ENCODE measurements around the gene SOX5. TPM values are rescaled to one million over a fixed set of nuclear protein-coding genes. Genes with fewer than 3 reads are reported as not detected.
"Not testable (repeated sequence)": the region's sequence is repeated elsewhere in the genome, so short reads cannot be mapped to it uniquely, and the experiment has no call there.

SOX5 gene
- total RNA-seq, 1 donor from 2014 or later, result not detected

DNA sequence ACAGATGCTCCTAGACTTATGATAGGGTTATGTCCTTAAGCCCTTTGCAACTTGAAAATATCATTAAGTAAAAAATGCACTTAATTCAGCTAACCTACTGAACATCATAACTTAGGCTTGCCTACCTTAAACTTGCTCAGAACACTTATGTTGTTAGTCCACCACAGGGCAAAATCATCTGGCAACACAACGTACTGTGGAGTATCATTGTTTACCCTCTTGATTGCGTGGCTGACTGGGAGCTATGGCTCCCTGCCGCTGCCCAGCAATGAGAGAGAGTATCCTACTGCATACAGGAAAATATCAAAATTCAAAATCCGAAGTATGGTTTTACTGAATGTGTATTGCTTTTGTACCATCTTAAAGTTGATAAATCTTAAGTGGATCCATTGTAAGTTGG lies 105.5 kb downstream of the SOX5 start:
- DNase-seq (ENCODE audit: low read depth in 2 of 2), result no peak

DNA sequence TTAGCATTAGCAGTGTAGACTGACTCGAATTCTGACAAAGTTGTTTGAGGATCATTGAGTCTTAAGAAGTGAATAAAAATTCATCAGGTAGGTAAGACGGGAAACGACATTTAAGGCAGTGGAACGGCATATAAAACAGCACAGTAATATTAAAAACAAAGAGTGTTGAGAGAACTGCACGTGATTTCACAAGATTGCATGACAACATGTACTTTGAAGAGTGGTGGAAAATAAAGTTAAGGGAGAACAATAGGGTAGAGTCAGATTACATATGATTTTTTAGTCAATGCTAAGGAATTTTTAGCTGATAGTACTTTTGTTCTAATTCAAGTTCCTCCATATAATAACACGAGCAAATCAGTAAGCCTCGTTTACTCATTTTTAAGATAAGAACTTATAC lies 115.4 kb downstream of the SOX5 start:
- no peak for DNase-seq (ENCODE audit: low read depth in 2 of 2)

DNA sequence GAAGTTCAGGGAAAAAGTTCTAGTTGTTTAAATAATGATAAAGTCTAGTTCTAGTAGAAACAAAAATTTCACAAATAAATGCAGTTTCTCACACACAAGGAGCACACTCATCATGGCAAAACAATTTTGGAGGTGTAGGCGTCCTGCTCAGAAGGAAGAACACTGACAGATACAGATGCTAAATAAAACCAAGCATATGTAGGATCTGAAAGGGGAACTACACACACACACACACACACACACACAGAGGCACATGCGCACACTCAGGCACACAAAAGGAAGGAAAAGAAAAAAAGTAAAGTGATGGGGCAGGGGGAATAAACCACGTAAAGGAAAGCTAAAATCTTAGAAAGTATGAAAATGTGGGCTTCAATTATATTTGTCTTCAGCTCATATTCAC lies 117.7 kb downstream of the SOX5 start:
- DNase-seq (ENCODE audit: low read depth in 2 of 2), result no peak

DNA sequence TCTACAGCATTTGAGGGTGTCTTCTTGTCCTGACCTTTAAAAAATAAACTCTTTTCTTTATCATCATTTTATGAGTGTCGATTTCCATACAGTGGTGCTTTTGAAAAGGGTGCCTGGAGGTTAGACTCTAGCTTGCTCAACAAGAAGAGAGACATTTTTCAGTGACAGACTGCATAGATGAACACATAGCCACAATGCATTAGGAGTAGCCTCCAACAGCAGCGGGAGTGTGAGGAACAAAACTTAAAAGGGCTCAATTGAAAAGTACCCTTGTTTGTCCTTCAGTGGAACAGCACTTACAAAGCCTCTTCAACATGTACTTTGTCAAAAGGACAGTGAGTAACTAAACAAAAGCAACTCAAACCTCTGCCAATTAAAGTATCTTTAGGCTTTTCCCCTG lies 119.3 kb downstream of the SOX5 start:
- DNase-seq (ENCODE audit: low read depth in 2 of 2), result no peak

DNA sequence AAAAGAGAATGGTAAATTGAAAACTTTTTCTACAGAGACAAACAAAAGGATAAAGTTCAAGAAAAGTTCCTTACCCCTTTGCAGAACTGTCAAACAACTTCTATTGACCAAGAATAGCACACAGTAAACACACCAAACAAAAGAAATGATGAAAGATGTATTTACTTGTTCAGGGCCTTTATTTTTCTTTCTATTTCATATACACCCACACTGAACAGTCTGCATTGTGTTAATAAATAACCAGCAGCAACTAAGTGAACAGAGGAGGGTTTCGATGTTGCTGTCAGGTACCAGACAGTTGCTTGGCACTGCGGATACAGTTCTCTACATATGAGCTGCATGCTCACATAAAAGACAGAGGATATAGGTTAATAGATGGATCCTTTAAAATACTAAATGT lies 122.1 kb downstream of the SOX5 start:
- no peak for DNase-seq (ENCODE audit: low read depth in 2 of 2)

DNA sequence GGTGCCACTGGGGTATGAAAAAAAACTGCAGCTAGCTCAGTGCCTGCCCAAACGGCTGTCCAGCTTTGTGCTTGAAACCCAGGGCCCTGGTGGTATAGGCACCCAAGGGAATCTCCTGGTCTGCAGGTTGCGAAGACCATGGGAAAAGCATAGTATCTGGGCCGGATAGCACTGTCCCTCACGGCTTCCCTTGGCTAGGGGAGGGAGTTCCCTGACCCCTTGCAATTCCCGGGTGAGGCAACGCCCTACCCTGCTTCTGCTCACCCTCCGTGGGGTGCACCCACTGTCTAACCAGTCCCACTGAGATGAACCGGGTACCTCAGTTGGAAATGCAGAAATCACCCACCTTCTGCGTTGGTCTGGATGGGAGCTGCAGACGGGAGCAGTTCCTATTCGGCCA lies 124.3 kb downstream of the SOX5 start:
- DNase-seq (ENCODE audit: low read depth in 2 of 2), result not testable (repeated sequence)

DNA sequence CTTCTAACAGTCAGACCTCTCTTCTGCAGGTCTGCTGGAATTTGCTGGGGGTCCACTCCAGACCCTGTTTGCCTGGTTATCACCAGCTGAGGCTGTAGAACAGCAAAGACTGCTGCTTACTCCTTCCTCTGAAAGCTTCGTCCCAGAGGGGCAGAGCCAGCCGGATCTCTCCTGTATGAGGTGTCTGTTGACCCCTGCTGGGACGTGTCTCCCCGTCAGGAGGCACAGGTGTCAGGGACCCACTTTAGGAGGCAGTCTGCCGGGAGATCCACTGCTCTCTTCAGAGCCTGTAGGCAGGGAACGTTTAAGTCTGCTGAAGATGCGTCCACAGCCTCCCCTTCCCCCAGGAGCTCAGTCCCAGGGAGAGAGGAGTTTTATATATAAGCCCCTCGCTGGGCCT lies 125.1 kb downstream of the SOX5 start:
- no peak for DNase-seq (ENCODE audit: low read depth in 2 of 2)

DNA sequence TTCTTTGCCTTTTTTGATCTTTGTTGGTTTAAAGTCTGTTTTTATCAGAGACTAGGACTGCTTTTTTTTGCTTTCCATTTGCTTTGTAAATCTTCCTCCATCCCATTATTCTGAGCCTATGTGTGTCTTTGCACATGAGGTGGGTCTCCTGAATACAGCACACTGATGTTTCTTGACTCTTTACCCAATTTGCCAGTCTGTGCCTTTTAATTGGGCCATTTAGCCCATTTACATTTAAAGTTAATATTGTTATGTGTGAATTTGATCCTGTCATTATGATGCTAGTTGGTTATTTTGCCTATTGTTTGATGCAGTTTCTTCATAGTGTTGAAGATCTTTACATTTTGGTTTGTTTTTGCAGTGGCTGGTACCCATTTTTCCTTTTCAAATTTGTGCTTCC lies 126.6 kb downstream of the SOX5 start:
- DNase-seq (ENCODE audit: low read depth in 2 of 2), result not testable (repeated sequence)

DNA sequence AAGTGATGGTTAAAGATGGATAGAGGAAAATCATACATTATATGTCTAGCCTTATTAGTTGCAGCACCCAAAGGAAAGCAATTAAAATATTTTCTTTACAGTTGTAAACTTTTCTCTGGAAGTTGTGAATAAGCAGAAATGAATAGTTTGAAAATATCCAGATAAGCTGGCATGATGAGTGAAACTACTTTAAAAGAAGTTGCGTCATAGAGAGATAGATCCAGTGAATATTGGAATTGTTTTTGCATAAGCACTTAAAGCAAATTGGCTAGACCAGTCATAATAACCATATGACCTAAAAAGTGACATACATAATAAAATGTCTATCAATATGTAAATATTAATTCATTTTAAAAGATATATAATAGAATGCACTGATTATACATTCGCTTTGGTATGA lies 132.1 kb downstream of the SOX5 start:
- DNase-seq (ENCODE audit: low read depth in 2 of 2), result no peak

DNA sequence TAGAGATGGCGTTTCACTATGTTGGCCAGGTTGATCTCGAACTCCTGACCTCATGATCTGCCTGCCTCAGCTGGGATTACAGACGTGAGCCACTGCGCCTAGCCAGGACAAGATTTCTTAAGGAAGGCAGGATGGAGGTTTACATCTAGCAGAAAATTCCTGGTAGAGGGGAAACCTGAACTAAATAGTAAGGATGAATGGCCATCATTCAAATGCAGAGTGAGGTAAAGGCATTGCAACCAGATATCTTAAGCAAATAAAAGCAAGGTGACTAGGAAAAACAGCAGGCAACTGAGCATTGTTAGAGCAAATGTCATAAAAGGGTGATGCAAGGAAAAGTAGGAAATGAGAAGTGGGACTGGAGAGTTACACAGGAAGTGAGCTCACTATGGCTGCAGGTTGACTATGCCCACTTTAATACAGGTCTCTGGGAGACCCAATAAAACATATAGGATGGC lies 133.0 kb downstream of the SOX5 start:
- no peak for DNase-seq (ENCODE audit: low read depth in 2 of 2)

DNA sequence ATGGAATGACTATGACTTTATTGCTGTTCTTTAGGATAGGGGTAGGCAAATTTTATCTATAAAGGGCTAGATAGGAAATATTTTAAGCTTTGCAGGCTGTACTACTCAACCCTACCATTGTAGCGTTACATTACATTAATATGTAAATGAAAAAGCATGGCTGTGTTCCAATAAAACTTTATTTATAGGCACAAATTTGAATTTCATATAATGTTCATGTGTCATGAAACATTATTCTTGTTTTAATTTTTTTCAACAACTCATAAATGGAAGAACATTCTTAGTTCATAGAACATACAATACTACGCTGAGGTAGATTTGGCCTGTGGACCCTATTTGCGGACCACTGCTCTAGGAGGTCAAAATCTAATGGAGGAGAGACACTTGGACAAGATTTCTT lies 133.7 kb downstream of the SOX5 start:
- no peak for DNase-seq (ENCODE audit: low read depth in 2 of 2)

DNA sequence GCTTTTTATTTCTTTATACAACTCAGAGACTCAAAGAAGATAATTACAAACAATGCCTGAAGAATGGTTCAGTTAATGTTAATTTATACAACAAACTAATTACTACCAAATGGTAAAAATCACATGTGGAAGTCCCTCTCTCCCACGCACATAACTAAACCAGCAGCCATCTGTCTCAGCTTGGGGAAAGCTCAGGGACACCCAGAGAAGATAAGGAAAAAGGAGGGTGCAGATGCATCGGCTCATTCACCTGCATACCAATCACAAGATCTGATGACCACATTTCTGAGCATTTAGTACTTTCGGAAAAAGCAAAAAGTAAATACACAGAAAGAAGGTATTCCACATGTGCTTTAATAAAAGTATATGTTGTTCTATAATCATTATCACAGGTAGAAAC lies 136.3 kb downstream of the SOX5 start:
- no peak for DNase-seq (ENCODE audit: low read depth in 2 of 2)

DNA sequence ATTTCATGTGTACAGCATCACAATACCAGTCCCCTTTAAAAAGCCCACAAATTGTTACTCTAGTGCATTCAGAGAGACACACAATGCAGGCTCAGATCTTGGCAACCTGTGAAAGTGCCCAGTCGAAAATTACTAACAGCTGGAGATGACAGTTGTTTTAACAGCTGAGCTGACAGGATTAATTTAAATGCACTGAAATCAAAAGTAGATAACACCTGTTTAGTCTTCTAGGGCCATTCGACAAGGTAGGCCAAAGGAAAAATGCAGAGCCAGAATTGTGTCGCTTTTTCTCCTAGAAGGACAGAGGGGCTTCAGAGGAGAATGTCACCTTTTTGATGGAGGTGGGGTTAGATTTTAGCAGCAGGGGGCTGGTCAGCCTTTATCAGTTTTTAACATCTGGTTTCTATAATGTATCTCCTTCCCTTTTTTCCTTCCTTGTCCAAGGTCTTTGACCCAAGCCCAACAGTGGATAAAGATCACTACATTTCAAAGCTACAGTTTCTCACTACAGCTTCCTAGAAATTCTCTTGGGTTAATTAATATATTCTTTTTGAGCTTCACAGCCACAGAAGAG lies 139.1 kb downstream of the SOX5 start:
- no peak for DNase-seq (ENCODE audit: low read depth in 2 of 2)

DNA sequence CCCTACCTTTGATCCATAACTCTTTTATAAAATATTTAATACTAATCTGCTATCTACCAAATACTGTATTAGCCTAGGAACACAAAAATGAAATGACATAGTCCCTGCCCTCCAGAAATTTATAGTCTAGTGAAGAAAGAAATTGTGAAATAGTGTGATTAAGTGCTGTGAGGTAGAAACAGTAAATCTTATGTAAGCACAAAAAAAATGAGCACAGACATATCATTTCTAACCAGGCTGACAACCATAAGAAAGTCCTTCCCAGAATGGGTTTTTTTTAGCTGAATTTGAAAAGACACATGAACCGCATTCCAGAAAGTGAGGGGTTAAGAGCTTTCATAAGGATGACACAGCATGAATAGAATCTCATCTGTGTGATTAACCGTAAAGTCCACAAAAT lies 145.9 kb downstream of the SOX5 start:
- DNase-seq (ENCODE audit: low read depth in 2 of 2), result no peak

DNA sequence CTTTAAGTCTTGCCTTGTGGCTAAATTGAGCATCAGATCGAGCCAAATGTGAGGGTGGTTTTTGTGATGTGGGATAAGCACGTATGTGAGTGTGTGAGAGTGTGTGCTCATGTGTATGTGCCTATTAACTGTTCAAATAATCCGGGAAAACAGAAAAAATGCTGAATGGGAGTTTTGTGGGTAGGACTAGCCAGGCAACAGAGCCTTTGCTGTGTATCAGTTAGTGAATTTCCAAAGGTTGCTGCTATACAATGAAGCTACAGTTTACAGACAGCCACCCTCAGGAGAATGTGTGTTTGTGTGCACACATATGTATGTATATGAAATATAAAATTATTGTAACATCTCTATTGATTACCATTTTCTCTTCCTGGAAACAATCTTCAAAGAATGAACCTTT lies 154.0 kb downstream of the SOX5 start:
- no peak for DNase-seq (ENCODE audit: low read depth in 2 of 2)

DNA sequence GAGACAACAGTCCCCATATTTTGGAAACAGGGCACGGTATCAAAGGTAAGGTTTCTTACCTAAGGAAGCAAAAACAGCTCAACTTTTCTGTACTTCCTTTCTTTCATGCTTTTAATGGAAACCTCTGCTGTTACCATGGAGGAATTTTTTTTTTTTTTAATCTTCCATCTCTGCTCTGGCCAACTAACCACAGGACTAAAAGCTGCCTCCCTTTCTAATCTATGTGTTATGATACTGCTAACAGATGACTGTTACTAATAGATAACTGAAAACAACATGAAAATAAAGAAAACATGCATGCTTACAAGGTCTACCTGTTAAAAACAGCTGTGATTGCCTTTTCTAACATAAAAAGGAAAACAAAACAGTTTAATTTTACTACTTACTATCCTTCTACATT lies 168.4 kb downstream of the SOX5 start:
- no peak for DNase-seq (ENCODE audit: low read depth in 2 of 2)

DNA sequence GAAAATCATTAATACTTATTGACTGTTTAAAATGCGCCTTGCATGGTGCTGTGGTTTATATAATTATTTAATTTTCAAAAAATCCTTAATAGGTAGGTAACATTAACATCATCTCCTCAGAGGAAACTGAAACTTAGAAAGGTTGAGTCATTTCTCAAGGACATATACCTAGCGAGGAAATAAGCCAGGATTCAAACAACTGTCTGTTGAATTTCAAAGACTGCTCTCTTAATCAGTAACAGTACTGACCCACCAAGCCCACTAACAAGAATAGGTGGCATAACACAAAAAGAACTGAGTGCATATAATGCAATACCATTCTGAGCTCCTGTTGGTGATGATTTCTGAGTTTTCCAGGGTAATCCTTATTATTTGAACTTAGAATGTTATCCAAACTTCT lies 174.3 kb downstream of the SOX5 start:
- DNase-seq (ENCODE audit: low read depth in 2 of 2), result no peak

DNA sequence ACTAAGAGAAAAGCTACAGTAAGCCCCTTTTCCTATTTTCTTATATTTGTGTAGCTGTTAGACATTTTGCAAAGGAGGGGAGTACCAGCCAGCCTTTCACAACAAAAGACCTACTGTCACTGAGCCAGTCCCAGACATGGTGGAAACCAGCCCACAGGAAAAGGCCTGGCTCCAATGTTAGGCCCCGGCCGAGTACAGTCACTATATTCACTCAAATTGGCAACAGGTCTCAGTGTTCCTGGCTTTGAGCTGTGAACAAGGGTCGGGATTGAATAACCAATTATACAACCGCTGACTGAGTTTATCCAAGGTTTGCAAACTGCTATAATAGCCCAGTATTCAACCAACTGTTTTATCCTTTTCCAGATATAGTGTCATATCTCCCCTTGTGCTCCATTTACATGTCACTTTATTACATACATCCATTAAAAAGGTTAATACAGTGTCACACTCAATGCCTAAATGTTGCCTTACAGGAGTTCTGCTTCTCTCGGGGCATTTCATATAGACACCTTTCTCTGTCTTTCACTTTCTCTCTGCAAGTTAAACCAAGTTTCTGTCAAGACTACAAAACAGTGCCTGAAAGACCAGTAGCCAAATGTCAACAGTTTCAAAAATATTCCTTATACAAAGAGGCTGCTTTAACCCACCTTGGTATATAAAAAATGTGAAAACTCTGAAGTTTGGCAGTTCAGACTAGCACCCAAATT lies 178.1 kb downstream of the SOX5 start:
- peak in 1 of 2 donors; percentile 28 for DNase-seq (ENCODE audit: low read depth in 2 of 2)

DNA sequence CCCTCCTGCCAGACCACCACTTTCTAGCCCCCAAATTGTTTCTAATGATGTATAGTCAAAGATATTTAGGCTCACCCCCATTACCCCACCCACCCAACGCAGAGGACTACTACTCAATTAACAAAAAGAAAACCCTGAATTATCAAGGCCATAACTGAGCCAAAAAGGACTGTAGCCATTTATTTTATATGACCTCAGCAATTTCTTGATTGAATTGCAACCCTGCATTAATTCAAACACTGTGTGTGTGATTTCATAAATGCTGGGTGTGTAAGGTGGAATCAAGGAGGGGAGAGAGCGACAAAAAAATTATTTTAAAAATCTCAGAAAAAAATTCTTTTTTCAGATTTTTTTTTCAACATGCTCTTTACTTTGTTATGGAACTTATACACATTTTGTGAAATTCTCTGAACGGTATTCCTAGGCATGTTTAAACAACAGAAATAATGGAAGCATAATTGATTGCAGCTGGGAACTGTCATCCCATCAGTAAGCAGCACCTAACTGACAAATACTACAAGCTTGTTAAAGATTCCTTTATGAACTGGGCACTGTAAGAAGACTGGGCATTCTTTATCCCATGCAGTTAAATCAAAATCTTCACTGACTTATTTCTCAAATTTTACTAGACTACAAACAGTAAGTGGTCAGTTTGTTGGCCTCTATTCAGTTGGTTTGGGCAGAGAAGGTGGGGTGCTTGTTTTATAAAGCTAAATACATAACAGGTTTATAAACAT lies 179.1 kb downstream of the SOX5 start:
- DNase-seq (ENCODE audit: low read depth in 2 of 2), result no peak

DNA sequence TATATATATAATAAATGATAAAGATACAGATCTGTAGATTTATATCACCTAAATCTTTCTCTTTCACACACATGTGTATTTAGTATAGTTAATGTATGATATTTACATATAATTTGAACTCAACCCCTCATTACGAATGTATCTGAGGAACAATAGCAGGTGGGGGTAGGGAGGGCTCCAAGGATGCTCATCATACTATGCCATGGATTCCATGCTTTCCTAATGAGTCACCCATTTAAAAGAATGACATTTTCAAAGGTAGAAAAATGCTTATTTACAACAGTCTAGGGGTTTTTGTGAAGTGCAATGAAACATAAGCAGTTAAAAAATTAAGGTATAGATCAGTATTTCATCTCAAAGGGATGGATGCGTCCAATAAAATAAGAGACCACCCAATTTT lies 181.6 kb downstream of the SOX5 start:
- no peak for DNase-seq (ENCODE audit: low read depth in 2 of 2)

DNA sequence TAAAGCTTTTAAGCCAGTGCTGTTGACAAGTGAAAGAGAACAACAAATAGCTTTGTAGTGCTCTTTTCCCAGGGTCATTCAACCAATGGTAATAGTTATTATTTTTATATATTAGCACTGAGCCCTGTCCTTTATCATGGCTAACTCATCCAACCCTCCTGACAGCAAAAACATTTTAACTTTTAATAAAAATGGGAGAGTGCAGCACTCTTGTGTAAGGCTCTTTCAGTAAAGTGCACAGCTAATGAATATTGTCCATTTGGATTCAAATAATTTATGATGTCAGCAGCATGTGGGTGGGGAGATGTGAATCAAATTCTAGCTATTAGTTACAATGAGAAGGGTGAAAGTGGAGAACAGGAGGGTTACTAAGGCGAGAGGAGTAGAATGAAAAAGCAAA lies 185.7 kb downstream of the SOX5 start:
- DNase-seq (ENCODE audit: low read depth in 2 of 2), result no peak

DNA sequence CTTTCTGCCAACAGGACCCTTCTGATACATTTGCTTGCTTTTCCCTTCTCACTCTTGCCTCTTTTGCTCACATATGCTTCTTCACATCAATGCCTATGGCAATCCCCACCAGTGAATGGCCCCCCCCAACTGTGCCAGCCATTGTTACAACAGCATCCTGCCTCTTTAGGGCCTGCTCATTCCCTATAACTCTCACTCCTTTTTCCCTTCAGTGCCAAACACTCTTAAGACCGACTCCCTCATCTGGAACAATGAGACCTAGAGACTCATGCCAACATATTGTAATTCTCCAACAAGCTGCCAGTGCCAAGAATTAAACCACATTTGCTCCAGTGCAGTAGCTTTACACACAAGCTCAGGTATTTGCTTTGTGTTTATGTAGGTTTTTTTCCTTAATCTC lies 189.0 kb downstream of the SOX5 start:
- DNase-seq (ENCODE audit: low read depth in 2 of 2), result no peak

DNA sequence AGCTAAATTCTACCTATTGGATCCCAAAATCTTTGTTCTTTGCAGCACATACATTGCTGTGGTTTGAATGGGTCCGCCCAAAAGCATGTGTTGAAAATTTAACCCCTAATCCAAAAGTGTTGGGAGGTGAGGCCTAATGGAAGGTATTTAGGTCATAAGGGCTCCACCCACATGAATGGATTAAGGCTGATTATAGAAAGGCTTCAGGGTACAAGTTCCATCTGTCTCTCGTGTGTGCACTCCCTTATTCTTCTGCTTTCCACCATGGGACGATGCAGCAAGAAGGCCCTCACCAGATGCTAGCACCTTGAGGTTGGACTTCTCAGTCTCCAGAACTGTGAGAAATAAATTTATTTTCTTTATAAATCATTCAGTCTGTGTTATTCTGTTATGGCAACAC lies 190.9 kb downstream of the SOX5 start:
- no peak for DNase-seq (ENCODE audit: low read depth in 2 of 2)

All from lung microvascular endothelial cell (primary cell).